ENCODE data around the gene CYP2C18.
"Not testable (repeated sequence)": the region's sequence is repeated elsewhere in the genome, so short reads cannot be mapped to it uniquely, and the experiment has no call there.

Gene CYP2C18

GRCh38 chr10:94747137-94747536, 63.6 kb downstream of the CYP2C18 start:
- ATAC-seq (no peak), DNase-seq (no peak)

GRCh38 chr10:94747838-94748237, 64.3 kb downstream of the CYP2C18 start:
- no peak for ATAC-seq
- DNase-seq = no peak

GRCh38 chr10:94757916-94758315, 74.4 kb downstream of the CYP2C18 start:
- ATAC-seq = no peak
- no peak for DNase-seq

- ATAC-seq (no peak), DNase-seq (no peak)
Measured at GRCh38 chr10:94760586-94761178, 77.2 kb downstream of the CYP2C18 start.

- no peak for ATAC-seq
- DNase-seq = no peak
Measured at GRCh38 chr10:94762393-94762792, 78.9 kb downstream of the CYP2C18 start, which contains the start of gene CYP2C19. CYP2C19 (plus strand) TSS chr10:94762681; CDS start chr10:94762706, 25 bp downstream.

- DNase-seq, ATAC-seq: not testable (repeated sequence)
Measured at GRCh38 chr10:94775425-94775824, 91.9 kb downstream of the CYP2C18 start.

- DNase-seq = no peak
- ATAC-seq = no peak
Measured at GRCh38 chr10:94777886-94778458, 94.4 kb downstream of the CYP2C18 start.

GRCh38 chr10:94780844-94781243, 97.3 kb downstream of the CYP2C18 start:
- no peak for ATAC-seq
- DNase-seq = no peak

- ATAC-seq (no peak), DNase-seq (no peak)
Measured at GRCh38 chr10:94784256-94784655, 100.7 kb downstream of the CYP2C18 start.

- DNase-seq (no peak), ATAC-seq (no peak)
Measured at GRCh38 chr10:94785211-94785610, 101.7 kb downstream of the CYP2C18 start.
